HG03159 (cell line): ENCODE measurements around the gene UTS2.

Source experiments
- ATAC-seq: cut with Tn5 transposase; IDR thresholded peaks from one replicate; pipeline ENCODE4 v1.9.1; 2021; ENCODE audit warnings: mild to moderate bottlenecking, moderate library complexity; ENCODE audit not compliant: unreplicated experiment

Gene UTS2

DNA sequence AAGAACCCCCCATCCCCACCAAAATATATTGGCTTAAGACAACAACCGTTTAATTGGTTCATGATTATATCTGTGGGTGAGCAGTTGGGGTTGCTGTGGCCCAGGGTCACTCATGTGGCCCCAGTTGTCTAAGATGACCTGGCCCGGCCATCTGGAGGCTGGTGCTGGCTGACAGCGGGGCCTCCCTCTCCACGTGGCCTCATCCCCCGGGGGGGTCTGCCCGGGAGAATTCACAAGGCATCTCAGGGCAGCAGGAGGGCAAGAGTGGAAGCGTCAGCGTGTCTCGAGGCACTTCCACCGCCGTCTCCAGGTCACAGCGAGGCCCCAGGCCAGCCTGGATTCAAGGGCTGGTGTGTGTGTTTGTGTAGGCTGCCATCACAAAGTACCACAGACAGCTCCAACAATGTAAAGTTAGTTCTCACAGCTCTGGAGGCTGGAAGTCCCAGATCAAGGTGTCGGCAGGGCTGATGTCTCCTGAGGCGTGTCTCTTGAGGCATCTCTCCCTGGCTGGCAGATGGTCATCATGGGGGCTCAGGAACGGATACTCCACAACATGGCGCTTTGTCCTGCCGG lies 11.0 kb upstream of the UTS2 start:
- no peak for ATAC-seq

DNA sequence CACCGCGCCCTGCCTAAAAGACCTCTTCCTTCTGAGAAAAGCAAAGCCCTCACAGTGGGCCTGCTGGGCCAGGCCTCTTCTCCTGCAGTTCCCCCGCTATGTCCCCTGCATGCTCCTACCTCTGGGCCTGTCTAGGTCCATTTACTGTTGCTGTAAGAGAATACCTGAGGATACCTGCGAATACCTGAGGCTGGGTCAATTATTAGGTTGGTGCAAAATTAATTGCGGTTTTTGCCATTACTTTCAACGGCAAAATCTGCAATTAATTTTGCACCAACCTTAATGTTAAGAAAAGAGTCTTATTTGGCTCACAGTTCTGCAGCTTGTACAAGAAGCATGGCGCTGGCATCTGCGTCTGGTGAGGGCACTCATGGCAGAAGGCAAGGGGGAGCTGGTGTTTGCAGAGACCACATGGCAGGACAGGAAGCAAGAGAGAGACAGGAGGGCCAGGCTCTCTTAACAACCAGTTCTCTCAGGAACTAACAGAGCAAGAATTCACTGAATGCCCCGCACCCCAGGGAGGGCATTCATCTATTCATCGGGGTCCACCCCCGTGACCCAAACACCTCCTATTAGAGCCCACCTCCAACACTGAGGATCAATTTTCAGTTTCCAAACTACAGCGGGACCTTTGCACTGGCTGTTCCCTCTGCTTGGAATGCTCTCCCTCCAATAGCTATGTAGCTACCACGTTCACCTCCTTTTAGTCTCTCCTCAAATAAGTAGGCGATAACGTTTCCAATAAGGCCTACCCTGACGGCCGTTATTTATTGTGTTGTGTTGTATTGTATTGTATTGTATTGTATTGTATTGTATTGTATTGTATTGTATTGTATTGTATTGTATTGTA lies 9.6 kb upstream of the UTS2 start:
- ATAC-seq: no peak

DNA sequence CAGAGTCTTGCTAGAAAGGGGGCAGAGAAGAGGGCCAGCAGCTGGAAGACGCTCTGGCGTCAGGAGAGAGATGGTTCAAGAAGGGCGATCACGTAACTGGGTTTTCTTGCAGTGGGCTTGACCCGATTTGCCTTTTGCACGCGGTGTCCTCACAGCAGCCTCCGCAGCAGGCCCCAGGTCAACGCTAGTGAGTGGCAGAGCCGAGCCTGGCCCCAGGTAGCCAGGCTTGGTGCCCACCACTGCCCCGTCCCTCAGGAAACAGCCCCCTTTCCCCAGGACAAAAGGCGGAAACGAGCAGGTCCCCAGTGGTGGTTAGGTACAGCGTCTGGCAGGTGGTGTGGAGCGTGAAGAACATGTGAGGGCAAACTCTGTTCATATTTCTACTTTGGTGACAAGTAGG lies 8.6 kb upstream of the UTS2 start:
- no peak for ATAC-seq

DNA sequence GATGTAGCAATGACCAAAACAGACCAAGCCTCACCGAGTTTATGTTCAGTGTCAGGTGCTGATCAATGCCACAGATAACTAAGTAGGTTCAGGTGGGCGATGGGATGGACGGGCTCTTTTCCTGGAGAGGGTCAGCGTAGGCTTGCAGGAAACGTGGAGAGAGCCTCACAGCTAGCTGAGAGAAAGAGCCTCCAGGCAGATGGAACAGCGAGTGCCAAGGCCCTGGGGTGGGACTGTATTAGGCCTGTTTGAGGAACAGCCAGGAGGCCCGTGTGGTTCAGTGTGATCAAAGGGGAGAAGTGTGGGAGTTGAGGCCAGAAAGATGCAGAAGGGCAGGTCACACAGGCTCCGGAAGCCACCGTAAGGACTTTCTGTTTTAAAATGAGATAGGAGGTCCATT lies 7.3 kb upstream of the UTS2 start:
- ATAC-seq: no peak

DNA sequence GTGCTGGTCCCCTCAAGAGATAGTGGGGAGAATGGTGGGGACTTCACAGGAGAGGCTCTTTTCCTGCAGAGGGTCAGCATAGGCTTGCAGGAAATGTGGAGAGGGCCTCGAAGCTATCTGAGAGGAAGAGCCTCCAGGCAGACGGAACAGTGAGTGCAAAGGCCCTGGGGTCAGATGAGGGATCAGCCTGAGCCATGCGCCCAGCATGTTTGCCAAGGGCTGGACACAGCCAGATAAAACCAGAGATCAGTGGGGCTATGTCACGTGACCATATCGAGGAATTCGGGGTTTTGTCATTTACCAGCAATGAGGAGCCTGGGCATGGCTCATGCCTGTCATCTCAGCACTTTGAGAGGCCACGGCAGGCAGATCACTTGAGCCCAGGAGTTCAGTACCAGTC lies 6.5 kb upstream of the UTS2 start:
- no peak for ATAC-seq

DNA sequence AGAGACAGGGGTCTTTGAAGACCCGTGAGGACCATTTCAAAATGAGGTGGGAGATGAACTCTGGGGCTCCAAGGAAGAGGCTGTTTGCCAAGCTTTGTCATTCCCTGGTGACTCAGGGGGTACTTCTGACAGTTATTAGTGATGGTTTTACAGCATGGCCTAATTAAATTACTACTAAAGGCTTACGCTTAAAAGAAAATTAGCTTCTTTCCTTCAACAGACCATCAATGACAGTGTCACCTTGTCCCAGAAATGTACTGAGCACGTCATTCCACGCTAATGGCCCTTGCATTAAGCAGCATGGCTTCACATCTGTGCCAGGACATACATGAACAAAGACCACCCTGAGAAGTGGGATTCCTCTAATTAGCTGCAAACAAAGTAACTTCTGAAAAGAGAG lies 5.1 kb upstream of the UTS2 start:
- ATAC-seq: no peak

DNA sequence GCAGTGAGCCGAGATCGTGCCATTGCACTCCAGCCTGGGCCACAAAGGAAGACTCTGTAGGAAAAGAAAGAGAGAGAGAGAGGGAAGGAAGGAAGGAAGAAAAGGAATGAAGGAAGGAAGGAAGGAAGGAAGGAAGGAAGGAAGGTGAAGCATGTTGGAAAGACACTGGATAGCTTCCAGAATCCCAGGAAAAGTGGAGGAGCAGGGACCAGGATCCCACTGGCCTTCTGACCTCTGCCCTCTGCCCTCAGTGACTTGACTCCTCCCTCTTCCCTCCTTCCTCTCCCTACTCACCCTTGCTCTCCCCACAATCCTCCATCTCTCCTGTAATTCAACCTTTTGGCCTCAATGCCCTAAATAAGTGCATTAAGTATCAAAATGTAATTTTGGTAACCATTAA lies 4.1 kb upstream of the UTS2 start:
- no peak for ATAC-seq

DNA sequence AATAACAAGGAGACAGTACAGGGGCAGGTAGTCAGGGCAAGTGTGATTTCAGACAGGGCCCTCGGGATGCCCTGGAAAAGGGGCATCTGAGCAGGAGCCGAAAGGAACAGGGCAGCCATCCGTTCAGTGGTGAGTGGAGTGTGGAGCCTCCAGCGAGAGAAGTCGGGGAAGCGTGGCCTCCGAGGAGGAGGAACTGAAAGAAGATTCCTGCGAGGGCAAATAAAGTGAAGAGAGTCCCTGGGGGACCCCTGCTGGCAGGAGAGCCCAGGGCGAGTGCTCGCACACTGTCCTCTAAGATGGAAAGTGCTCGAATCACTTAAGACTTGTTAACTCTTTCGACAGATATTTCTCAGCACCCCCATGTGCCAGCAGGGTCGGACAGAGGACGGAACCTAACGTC lies 3.5 kb upstream of the UTS2 start:
- ATAC-seq: no peak

DNA sequence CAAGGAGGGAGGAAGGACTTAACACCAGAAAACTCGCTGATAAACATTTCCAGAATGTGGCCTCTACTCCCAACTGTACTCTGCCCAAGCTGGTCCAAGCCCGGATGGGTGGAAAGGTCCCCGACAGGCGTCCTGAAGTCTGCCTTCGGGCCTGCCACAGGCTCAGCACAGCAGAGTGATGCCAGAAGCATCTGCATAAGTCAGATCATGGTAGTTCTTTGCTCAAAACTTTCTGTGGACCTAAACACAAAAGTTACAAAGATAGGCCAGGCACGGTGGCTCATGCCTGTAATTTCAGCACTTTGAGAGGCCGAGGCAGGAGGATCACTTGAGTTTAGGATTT lies 790 bp upstream of the UTS2 start:
- no peak for ATAC-seq

DNA sequence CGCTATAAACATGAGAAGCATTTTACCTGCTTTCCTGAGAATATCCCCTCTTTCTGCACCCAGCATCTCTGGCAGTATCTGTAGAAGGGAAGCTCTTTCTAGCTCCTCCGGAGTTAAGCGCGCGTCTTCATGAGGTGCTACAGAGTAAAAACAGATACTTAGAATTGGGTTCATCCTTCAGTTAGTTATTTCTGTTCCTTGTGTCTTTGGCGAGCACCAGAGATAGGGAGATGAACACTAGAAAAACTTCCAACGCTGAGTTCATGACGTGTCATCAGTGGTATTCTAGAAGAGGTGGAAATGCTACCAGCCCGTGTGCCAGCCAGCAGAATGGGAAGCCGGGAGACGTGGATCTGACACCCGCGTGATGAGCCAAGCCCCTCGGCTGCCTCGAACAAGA lies 2.1 kb downstream of the UTS2 start:
- ATAC-seq: no peak

DNA sequence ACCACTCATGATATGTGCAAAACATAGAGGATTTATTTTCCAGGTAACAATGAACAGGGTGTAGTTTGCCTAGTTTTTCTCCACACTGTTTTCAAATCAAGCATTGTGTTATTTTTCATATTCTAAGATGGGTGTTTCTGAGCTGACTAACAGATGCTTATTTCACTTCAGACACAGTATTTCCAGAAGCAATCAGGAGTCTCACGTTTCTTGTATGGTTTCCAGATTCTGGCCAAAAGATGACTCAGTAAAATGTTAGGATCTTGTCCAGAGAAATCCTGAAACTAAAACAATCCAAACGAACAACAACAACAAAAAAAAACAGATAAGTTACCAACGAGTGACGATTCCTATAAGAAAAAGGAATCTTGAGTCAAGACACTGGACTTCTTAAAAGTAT lies 5.3 kb downstream of the UTS2 start:
- ATAC-seq: no peak

DNA sequence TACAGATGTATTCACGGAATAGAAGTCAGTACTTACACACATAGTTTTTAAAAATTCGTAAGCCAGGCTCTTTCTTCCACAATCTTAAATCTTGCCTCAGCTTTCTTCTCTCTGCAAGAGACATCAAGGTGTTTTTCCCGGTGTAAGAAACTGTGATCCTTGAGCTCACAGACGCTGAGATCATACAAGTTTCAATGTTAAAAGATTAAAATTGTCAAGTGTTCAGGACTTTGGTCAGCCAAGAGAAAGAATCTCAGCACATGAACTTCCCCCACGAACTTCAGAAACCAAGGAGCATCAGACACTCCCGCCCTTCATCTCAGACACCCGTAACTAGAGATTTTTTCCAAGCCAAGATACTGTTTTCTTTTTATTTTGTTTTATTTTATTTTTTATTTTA lies 6.2 kb downstream of the UTS2 start:
- no peak for ATAC-seq

DNA sequence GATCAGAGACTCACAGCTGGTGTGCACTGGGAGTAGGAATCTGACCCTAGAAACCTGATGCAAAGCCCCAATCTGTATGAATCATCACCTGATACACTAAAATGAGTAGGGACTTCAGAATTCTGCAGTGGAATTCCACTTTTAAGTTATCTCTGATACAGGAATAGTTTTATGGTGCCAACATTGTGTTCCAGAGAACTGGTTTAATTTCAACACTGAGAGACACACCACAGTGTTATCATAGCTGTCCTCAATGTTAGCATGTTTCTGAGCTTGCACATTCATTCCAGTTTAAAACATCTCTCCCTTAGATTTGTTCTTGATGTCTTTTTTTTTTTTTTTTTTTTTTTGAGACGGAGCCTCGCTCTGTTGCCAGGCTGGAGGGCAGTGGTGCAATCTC lies 7.1 kb downstream of the UTS2 start:
- ATAC-seq: no peak

DNA sequence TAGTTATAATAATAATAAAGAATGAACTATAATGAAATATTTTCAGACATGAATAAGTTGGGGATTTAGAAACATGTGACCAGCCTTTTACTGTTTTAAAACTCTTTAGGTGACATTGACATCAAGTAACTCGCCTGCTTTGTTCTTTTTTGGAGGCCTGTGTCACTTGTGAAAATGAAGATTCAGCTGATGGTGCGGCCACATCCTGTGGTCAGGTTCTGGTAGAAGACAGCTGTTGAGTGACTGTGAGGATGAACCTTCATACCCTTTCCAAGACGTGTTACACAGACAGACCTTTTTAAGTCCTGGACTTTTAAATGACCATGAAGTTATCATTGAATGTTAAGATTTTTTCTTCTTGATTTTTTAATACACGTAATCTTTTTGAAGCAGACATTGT lies 10.3 kb downstream of the UTS2 start:
- ATAC-seq: no peak

DNA sequence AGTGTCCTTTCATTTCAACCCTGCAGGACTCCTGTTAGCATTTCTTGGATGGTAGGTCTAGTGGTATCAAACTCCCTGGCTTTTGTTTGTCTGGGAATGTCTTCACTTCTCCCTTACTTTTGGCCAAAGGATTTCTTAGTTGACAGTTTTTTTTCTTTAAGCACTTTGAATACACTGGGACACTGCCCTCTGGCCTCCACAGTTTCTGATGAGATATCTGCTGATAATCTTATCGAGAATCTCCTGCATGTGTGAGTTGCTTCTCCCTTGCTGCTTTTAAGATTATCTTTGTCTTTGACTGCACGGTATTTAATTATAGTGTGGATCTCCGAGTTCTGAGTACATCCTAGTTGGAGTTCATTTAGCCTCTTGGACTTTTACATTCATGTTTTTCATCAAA lies 13.3 kb downstream of the UTS2 start:
- no peak for ATAC-seq

DNA sequence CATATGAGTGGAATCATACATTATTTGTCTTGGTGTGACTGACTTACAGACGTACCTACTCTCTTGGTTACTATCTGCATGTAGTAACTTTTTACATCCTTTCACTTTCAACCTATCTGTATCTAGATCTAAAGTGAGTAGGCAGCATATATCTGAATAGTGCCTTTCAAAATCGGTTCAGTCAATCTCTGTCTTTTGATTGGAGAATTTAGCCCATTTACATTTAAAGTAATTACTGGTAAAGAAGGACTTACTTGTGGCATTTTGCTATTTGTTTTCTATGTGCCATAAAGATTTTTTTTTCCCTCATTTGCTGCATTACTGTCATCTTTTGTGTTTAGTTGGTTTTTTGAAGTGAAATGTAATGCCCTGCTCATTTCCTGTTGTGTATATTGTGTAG lies 14.2 kb downstream of the UTS2 start:
- ATAC-seq: no peak

DNA sequence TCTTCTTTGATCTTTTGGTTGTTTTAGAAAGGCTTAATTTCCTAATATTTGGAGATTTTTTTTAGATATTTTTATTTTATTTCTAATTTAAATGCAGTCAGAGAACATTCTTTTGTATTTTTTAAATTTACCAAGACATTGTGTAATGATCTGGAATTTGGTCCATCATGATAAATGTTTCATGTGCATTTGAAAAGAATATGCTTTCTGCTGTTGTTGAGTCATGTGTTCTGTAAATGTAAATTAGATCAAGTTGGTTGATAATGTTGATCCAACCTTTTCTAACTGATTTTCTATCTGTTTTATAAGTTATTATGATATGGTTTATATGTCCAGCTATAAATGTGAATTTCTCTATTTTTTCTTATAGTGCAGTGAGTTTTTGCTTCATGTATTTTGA lies 19.8 kb downstream of the UTS2 start:
- ATAC-seq: no peak

DNA sequence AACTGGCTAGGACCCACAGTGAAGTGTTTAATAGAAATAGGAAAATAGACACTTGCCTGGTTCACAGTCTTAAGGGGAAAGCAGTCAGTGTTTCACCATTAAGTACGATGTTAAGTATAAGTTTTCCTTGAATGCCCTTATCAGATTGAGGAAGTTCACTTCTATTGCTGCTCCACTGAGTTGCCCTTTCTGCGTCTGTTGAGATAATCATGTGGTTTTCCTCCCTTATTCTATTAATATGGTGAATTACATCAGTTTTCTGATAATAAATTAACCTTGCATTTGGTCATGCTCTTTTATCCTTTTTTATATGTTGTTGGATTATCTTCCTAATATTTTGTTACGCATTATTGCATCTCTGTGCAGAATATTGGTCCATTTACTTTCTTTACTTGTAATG lies 21.4 kb downstream of the UTS2 start:
- ATAC-seq: no peak

DNA sequence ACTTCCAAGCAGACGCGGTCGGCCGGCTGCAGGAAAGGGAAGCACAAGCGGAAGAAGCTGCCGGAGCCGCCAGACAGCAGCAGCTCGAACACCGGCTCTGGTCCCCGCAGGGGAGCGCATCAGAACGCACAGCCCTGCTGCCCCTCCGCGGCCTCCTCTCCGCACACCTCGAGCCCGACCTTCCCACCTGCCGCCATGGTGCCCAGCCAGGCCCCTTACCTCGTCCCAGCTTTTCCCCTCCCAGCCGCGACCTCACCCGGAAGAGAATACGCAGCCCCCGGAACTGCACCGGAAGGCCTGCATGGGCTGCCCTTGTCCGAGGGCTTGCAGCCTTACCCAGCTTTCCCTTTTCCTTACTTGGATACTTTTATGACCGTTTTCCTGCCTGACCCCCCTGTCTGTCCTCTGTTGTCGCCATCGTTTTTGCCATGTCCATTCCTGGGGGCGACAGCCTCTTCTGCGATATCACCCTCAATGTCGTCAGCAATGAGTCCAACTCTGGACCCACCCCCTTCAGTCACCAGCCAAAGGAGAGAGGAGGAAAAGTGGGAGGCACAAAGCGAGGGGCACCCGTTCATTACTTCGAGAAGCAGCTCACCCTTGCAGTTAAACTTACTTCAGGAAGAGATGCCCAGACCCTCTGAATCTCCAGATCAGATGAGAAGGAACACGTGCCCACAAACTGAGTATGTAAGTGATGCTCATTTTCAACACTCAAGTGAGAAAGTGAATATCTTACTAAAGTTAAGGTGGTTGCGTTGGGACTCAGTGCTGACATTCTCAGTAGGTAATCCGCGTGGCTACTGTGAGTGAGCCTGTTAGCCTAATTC lies 25.5 kb downstream of the UTS2 start:
- no peak for ATAC-seq

DNA sequence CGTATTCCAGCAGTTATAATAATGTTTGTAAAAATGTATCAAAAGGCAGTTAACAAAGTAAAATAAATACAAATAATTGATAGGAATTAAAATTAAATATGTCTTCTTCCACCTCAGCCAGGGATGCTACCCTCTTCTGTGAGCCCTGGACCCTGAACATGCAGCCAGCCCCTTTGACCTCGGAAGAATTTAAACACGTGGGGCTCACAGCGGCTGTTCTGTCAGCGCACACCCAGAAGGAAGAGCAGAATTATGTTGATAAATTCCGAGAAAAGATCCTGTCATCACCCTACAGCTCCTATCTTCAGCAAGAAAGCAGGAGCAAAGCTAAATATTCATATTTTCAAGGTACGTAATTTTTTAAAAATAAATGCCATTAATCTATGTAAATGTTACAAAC lies 26.5 kb downstream of the UTS2 start:
- no peak for ATAC-seq

DNA sequence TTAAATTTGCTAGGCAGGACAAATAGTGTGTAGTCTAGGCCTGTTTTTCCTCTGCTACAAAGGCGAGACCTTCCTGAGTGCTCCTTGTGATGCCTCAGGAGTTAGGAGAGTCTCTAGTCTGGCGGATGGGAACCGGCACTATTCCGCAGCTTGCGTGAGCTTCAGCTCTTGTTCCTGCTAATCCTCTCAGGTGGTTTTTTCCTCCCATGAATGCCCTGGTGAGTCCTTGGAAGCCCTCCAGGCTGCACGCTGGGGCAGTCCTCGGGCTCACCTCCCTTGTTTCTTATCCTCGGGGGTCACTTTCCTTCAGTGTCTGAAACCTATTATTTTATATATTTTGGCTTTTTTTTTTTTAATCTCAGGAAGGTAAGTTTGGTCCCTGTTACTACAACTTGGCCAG lies 28.2 kb downstream of the UTS2 start:
- no peak for ATAC-seq

DNA sequence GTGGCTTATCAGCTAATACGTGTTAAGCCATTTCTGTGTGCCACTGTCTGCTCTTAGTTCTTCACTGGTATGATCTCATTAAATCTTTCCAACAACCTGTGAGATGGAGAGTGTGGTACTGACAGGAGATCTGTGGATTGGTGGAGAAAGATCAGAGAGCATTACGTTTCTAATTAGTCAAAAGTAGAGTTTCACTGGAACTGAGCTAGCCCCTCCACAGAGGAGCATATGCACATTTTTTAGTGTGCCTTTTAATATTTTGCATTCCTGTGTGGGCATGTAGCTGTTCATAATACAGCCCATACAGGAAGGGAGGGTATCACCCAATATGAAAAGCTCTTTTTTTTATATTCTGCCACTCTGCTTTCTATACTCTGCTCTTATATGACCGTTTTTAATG lies 31.6 kb downstream of the UTS2 start:
- ATAC-seq: no peak
